Stimulated activated CD4-positive, alpha-beta T cell treated with anti-CD3 and anti-CD28 coated beads, Interleukin-1b, Interleukin-23, amount 100 ng/mL, for 4 hours (primary cell): ENCODE measurements around the gene BRCA2.
A peak's percentile ranks its signal among the peaks of the same experiment; 100 is the strongest.

ENCODE experiments used
- DNase-seq, 2 donors: peaks; one replicate each; pipeline ENCODE4 v3.0.0-alpha.2; 2020; ENCODE audit warnings: low read depth in 2 of 2

BRCA2 gene

DNA sequence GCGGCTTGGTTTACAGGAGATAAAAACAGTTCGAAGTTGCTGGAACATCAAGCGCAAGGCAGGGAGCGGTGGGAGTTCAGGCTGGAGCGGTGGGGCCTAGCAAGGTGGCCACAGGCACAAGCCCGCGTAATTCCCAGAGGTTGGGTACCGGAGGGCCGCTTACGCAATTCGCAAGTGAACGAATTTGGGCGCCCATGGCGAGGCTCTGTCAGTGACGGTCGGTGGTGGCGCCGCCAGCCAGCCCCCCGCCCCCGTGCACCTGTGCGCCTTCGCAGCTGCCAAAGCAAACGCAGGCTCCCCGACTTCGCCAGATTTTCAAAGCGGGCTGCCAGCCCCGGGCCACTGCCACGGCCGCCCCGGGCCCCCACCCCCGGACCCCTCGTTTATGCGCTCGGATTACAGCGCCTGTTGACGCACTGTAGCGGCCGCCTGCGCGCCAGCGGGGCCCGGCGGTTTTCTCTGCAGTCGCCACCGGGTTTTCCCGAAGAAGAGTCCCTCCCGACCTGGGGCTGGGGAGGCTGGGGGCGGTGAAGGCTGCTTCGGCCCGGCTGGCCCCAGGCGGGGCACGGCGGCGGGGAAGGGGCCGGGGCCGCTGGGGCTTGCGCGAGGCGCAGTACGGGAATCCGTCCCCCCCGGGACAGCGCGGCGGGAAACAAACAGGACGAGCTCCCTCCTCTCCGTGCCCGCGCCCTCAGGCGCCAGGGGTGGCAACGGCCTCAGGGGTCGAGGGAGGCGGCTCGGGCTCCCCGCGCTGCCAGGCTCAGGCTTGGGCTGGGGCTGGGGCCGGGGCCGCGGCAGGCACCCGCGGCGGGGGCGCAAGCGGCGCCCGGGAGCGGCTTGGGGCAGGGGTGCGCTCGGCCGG is 111.9 kb downstream of the BRCA2 start:
- DNase-seq, result peak; percentile 26 to 54

DNA sequence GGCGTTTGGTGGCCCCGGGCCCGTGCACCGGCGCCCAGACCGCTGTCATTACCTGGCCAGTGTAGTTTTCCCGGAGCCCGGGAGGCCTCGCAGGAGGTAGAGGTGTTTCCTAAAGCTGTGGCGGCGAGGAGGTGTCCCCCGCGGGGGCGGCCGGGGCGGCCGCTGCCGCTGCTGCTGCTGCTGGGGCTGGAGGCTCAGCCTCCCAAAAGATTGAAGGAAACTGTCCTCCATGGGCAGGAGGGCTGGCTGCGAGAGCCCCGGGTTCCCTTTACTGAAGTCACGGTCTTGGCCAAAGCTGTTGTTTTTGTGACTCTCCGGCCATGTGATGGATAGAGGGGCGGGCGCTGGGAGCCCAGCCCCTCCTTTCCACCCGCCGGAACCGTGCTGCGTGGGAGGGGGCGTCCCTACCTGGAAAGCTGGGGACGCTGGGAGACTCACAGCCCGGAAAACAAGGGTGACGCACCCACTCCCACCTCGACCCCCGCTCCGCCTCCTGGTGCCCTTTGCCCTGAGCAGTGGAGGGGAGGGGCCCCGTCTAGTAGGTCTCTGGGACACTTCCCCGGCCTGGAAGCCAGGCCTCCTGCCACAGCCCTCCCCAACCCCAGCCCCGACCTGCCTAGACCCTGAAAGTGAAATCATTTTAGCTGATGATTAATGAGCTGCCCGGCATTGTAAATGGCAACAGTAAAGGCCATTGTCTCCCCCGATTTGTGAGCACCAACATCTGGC is 112.7 kb downstream of the BRCA2 start, which contains the start of gene N4BP2L1:
Gene N4BP2L1 (minus strand): TSS at position 279 of the 729 bp plus-strand sequence. CDS start 48 bp downstream, at position 231.
- DNase-seq, result peak; percentile 79 to 80

DNA sequence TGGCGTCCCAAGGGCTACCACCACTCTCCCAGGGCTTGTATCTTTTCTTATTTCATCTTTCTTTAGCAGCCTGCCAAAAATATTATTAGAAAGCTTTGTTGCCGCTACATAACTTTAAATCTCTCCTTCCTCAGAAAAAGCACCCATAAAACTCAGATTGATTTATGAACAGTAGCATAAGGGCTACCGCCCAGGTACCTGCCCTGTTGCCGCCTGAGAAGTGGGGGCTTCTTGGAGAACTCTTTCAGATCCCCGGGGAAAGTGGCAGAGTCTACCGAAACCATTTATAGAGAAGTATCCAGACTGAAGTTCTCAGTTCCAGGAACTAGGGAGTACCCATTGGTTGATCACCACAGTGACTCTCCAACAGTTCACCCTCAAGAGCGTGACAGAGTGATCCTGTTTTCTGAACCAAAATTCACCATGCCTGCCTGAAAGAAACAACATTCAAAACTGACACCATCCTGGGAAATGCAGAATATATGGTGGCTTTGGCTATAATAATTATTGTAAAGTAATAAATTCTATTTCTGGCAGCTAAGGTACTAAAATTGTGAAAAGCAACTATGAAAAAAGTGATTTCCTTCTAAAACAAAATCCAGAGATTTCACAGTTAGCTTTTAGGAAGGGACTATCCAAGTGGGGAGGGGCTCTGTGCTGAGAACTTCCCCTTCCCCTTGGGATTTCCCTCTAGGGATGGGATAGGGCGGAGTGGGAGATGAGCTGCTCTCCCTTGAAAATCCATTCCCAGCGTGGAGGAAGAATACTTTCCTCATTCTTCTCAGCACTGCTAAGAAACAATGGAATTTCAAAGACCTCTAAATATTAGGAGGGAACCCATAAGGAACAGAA is 113.5 kb downstream of the BRCA2 start:
- no peak for DNase-seq

DNA sequence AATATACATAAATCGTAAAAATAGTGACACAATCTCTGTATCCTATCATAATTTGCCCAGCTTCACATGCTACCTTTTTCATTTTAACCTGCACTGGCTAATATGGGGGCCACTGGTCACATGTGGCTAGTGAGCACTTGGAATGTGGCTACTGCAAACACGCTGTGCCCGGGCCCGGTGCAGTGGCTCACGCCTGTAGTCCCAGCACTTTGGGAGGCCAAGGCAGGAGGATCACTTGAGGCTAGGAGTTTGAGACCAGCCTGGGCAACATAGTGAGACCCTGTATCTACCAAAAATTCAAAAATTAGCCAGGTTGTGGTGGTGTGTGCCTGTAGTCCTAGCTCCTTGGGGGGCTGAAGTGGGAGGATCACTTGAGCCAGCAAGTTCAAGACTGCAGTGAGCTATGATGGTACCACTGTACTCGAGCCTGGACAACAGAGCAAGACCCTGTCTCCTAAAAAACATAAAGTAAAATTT is 114.2 kb downstream of the BRCA2 start:
- DNase-seq, result no peak

DNA sequence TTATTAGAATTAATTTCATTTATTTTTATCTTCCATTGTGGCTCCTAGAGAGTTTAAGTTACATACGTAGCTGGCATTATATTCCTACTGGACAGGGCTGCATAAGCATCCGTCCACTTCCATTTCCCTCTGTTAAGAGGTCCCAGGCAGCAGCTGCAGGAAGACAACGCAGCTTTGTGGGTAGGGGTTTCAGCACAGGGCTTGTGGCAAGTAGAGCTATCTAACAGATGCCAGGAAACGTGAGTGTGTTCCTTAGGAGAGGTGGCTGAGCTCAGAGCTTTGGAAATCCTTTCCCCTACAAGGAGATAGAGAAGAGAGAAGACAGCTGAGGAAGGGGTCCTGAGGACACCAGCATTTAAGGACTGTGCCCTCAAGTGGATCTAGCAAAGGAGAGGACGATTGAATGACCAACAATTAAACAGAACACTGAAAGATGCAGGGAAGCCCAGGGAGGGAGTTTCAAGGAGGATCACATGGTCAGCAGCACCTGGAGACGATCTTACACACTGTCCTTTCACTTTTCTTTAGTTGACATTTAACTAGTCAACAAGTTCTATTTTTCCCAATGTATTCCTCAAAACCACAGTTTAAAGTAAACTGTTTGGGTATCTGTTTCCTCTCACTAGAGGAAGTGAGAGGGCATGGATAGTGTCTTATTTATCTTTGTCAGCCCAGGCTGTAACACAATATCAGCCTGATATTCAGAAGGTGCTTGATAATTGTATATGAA is 114.9 kb downstream of the BRCA2 start:
- no peak for DNase-seq

DNA sequence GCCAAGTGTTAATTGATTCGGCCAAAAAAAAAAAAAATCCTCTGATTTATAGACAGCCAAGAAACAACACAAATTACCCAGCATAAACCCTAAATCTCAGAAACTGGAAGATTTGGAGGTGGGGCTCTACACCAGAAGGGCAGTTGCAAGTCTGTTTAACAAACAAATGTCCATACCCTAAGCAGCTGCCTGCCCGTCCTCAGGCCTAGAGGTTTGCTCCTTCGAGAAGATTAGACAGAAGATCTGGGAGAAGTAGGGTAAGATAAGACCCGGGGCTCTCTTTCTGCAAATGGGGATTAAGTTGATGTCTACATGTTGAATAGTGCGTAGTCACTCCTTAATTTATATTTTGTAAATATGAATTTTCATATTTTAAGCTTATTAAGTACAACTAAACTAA is 116.1 kb downstream of the BRCA2 start:
- no peak for DNase-seq

DNA sequence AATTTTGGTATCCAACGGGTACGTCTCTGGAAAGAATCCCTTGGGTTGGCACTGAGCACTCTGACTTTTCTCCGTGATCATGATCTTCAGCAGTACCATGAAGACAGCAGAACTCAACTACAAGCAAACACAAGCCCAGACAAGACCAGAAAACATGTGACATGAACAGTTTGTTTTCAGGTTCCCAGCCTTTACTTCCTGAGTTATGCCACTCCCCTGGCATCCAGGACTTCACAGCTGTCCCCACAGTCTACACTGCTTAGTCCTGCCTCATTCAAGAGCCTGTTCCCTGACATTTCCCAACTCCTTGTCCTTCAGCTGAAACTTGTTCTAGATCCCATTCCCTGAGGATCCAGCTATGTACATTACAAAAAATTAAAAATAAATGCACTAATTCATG is 117.5 kb downstream of the BRCA2 start:
- DNase-seq, result no peak

DNA sequence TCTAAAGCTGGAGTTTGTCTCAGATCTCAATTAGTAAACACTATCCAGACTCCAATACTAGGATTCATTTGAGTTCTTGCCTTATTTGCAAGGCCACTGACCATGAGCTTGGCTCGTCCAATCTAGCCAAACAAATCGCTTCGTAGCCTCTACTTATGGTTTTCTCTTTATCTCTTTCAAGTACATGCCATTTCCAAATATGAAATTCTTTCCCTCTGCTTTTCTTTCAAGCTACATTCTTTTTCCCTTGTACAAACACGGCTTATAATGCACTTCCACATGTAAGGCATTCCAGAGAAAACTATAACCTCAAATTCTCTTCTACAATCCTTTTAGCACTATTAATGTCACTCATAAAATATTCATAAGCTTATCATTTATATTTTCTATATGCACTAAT is 123.6 kb downstream of the BRCA2 start:
- no peak for DNase-seq

DNA sequence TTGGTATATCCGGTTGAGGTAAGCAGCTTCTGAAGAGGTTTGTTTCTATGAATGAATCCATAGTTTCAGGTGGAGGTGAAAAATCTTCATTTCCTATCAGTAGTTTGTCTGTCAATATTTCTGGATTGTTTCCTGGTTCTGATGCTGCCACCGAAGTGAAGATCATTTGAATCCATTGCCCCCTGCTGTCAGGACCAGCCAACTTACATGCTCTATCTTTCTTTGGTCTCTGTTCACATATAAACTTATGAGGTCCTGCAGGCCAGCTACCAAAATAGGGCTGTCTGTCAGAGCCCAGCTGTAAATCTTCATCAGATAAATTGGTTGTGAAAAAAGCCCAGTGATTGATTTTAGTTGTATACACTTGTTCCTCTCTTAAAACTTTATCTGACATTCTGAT is 127.8 kb downstream of the BRCA2 start:
- DNase-seq, result peak in 1 of 2 donors; percentile 9

DNA sequence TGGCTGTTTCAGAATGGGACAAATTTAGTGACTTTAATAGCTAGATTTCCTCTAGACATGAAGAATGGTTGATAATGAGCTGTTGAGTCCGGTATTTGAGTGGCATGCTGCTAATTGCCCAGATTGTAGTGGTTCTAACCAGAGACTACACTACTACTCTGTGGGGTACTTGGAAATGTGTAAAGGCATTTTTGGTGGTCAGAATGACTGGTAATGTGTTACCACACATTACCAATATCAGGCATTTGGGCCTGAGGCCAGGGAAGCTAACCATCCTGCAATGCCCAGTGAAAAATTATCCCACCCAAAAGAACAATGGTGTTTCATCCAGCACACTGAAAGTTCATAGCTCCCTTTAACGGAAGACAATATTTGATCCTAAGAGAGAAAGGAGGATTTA is 130.2 kb downstream of the BRCA2 start:
- DNase-seq, result no peak

DNA sequence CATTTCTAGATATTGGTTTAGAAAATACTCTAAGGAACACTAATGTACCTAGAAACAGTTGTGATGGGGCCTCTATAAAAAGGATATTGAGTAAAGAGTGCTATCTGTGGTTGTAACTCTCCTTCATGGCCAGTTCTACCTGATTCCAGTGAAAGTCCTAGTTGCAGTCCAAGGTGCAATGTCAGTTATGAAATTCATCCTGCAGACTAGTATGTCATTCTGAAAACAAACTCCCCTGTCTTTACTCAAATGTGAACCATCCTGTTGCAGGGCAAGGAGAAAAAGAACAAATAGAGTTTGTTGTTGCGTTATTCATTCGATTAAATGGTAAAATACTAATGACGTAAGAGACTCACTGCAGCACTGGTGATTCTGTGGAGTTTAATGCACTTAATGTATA is 130.9 kb downstream of the BRCA2 start:
- no peak for DNase-seq

DNA sequence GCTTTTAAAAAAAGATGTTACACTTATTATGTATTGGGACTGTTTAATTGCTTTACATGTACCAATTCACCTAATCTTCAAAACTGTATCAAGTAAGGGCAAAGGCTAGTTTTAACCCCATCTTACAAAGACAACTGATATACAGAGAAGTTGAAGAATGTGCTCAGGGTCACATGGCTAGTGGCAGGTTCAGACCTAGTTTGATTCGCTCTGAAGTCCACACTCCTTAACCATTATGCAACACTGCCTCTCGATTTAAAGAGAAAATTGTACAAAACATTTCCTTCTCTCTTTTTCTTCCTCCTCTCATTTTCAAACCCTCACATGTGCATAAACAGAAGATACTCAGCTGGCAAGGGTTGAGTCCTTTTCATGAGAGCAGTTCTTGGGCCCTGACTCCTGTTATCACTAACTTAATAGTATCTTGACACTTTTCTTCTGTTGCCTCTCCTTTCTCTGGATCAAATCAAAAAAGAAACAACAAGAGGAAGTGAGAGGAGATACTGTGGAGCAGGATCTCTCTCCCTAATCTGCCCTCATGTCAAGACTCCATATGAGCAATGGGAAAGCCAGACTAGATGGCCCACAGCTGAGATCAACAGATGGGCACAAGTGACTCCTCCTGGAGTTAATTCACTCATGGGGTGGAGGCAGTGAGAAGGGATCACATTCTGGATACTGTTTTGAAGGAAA is 131.6 kb downstream of the BRCA2 start:
- no peak for DNase-seq

DNA sequence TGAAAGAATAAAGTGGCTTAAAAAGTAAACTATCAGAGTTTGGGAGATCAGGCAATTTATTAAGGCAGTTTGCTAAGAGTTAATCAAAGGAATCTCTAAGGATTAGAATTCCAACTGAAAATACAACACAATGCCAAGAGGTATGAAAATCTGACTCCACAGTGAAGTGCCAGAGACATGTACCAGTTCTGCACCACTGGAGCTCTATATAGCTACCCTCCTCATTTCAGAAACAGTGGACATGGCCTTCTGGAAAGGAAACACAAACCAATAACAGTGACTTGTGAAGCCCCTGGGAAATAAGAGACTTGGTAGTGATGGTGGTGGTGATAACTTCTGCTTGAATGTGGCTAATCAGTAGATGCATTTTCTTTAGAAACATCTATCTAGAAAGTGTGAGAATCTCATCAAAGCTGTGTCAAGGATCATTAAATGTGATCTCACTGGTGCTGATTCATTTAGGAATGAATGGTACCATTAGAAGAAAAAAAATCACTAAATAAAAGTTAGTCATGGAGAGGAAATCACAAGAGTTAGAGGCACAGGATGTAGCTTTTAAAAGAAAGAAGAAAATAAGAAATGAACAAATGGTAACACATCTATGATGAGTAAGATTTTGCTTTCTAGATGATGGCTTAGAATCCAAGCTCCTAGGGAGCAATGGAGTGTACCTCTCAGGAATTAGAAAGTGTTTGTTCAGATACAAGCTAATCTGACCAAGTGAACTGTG is 132.8 kb downstream of the BRCA2 start:
- no peak for DNase-seq

DNA sequence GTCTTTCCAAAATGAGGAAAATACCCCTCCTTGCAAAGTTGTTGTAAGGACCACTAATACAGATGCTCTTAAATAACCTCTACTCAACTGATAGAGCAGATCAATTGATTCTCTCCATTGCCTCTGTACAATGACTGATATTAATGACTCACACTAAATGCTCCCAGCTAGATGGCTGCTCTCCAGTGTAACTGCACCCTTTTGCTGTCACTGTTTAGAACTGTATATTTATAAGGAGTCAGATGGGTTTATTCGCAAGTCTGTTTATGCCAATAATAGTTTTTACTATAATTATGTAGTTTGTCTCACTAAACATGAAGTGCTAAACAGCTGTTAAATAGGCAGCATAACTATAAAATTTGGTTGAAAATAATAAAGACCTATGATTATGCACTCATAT is 133.7 kb downstream of the BRCA2 start:
- no peak for DNase-seq
